Measurements from ENCODE around the gene CCDC177. TPM values are rescaled to one million over a fixed set of nuclear protein-coding genes. Genes with fewer than 3 reads are reported as not detected.

Gene CCDC177
- total and polyA plus RNA-seq, 2 donors from 2014 or later = not detected

- no peak for FAIRE-seq
- peak in 3 of 5 donors; percentile 12 to 66 (median 40) for DNase-seq
- Histone ChIP-seq H3K9me3 (ENCODE audit: control insufficient read depth in 2 of 3, insufficient read depth in 1 of 3, low read length in 3 of 3) (no peaks in the 10 kb centered on the region), H3K4me3 (ENCODE audit: low read length in 3 of 3) (no peak overlapping the region), H3K9ac (ENCODE audit: low read length in 3 of 3) (no peak overlapping the region), H3K27ac (ENCODE audit: low read depth in 2 of 2, low read length in 2 of 2) (no peak overlapping the region), H3K36me3 (ENCODE audit: control insufficient read depth in 2 of 3, insufficient read depth in 3 of 3, low read length in 3 of 3) (no peaks in the 10 kb centered on the region), H3K27me3 (ENCODE audit: control insufficient read depth, insufficient read depth, low read length) (no peaks in the 10 kb centered on the region), H3K4me1 (ENCODE audit: control insufficient read depth in 2 of 3, insufficient read depth in 2 of 3, low read depth in 1 of 3, low read length in 3 of 3) (no peaks in the 10 kb centered on the region)
- no peak for TF ChIP-seq CTCF (IDR thresholded peaks at IDR 0.05; ENCODE audit: borderline replicate concordance, extremely low read depth, insufficient read depth)
- intact Hi-C loops (cut with DNase I) = no loop called here
Measured at GRCh38 chr14:69543341-69544115, 31.1 kb downstream of the CCDC177 start.

- H3K9me3 ChIP-seq (ENCODE audit: control insufficient read depth in 2 of 3, insufficient read depth in 1 of 3, low read length in 3 of 3) = no peaks in the 10 kb centered on the region
- H3K27me3 ChIP-seq (ENCODE audit: control insufficient read depth, insufficient read depth, low read length) = no peaks in the 10 kb centered on the region
- no peaks in the 10 kb centered on the region for H3K36me3 ChIP-seq (ENCODE audit: control insufficient read depth in 2 of 3, insufficient read depth in 3 of 3, low read length in 3 of 3)
- no peak for TF ChIP-seq CTCF (IDR thresholded peaks at IDR 0.05; ENCODE audit: borderline replicate concordance, extremely low read depth, insufficient read depth)
- no peak overlapping the region for H3K4me3 ChIP-seq (ENCODE audit: low read length in 3 of 3)
- no peaks in the 10 kb centered on the region for H3K4me1 ChIP-seq (ENCODE audit: control insufficient read depth in 2 of 3, insufficient read depth in 2 of 3, low read depth in 1 of 3, low read length in 3 of 3)
- H3K9ac ChIP-seq (ENCODE audit: low read length in 3 of 3) = no peak overlapping the region
- H3K27ac ChIP-seq (ENCODE audit: low read depth in 2 of 2, low read length in 2 of 2) = no peak overlapping the region
- intact Hi-C loops (cut with DNase I) = no loop called here
- FAIRE-seq (no peak), DNase-seq (no peak)
Measured at GRCh38 chr14:69542311-69542710, 32.4 kb downstream of the CCDC177 start.

- Histone ChIP-seq H3K4me3 (ENCODE audit: low read length in 3 of 3) (no peak overlapping the region), H3K9ac (ENCODE audit: low read length in 3 of 3) (no peak overlapping the region), H3K36me3 (ENCODE audit: control insufficient read depth in 2 of 3, insufficient read depth in 3 of 3, low read length in 3 of 3) (no peaks in the 10 kb centered on the region), H3K27ac (ENCODE audit: low read depth in 2 of 2, low read length in 2 of 2) (no peak overlapping the region), H3K4me1 (ENCODE audit: control insufficient read depth in 2 of 3, insufficient read depth in 2 of 3, low read depth in 1 of 3, low read length in 3 of 3) (no peaks in the 10 kb centered on the region), H3K9me3 (ENCODE audit: control insufficient read depth in 2 of 3, insufficient read depth in 1 of 3, low read length in 3 of 3) (no peaks in the 10 kb centered on the region), H3K27me3 (ENCODE audit: control insufficient read depth, insufficient read depth, low read length) (no peaks in the 10 kb centered on the region)
- no peak for DNase-seq
- TF ChIP-seq CTCF (IDR thresholded peaks at IDR 0.05; ENCODE audit: borderline replicate concordance, extremely low read depth, insufficient read depth) = no peak
- intact Hi-C loops (cut with DNase I) = no loop called here
- no peak for FAIRE-seq
Measured at GRCh38 chr14:69540654-69541335, 33.9 kb downstream of the CCDC177 start.

All from kidney (tissue), 14 donors.